HCT116 (cell line): ENCODE results near the gene RBKS. TPM values are rescaled to one million over a fixed set of nuclear protein-coding genes. Genes with fewer than 3 reads are reported as not detected.

Experiments used
- ATAC-seq: fragments of 200-7000 bp; cut with Tn5 transposase; 2 replicates; pipeline ENCODE4 v1.9.1; 2020; ENCODE audit warnings: mild to moderate bottlenecking, moderate library complexity
- BruUV-seq: library from RNA; stranded (reverse); fragments of 400-500 nt; replicated peaks from 2 replicates; lab custom pipeline; 2021; lab: Mats Ljungman, UMichigan
- CTCF ChIA-PET: fragments of 300-600 bp; sonication (Branson Sonifier 250); formaldehyde crosslinking; loops from one replicate; lab custom pipeline; 2021; ENCODE audit warnings: antibody characterized with exemption; lab: Charles Lee
- POLR2A ChIA-PET: fragments of 300-600, 350-600 bp; sonication (Branson Sonifier 250); formaldehyde crosslinking; loops from one replicate; lab custom pipeline; 2021; ENCODE audit warnings: antibody characterized with exemption; lab: Charles Lee
- RAD21 ChIA-PET, 2 experiments: fragments of 300-600 bp; sonication (Branson Sonifier 250); formaldehyde crosslinking; loops; one replicate each; lab custom pipeline; 2023; ENCODE audit warnings: low total read pairs in 2 of 2; ENCODE audit not compliant: uncharacterized antibody in 2 of 2, unreplicated experiment in 2 of 2, low non-redundant PET in 1 of 2; lab: Charles Lee
- DNase-seq: peaks from one replicate; pipeline ENCODE4 v3.0.0-alpha.2; 2010; ENCODE audit warnings: low read depth, low spot score
- H2AFZ ChIP-seq: fragments of 200-600 bp; shearing (Covaris generic), sonication (generic); 2 replicates; pipeline ENCODE4 v1.6.1; 2017; ENCODE audit warnings: low read depth, mixed run types, mixed read lengths, antibody characterized with exemption, low read length; ENCODE audit not compliant: poor library complexity, severe bottlenecking
- H3K27ac ChIP-seq: 2 replicates; pipeline ENCODE4 v1.5.1; 2012; ENCODE audit warnings: low read depth, low read length
- H3K27me3 ChIP-seq: fragments of 200-600 bp; sonication (generic); 2 replicates; pipeline ENCODE4 v1.6.1; 2016; ENCODE audit warnings: mixed run types, low read length, mixed read lengths; ENCODE audit not compliant: insufficient read depth
- H3K36me3 ChIP-seq, 2 experiments: fragments of 200-500 bp in 1 of 2; fragments of 200-600 bp in 1 of 2; sonication (Bioruptor generic) in 1 of 2; sonication (generic) in 1 of 2; 2 replicates each; pipeline versions ENCODE4 v1.5.1 to v1.6.1; 2014 to 2016; ENCODE audit warnings: low read length in 2 of 2, inconsistent platforms in 1 of 2, mixed read lengths in 1 of 2, mixed run types in 1 of 2; ENCODE audit not compliant: insufficient read depth in 2 of 2, control insufficient read depth in 1 of 2
- H3K4me1 ChIP-seq, 2 experiments: fragments of 200-600 bp in 1 of 2; sonication (generic) in 1 of 2; 2 replicates each; pipeline versions ENCODE4 v1.5.1 to v1.6.1; 2012 to 2017; ENCODE audit warnings: low read length in 2 of 2, inconsistent platforms in 1 of 2, mild to moderate bottlenecking in 1 of 2, mixed read lengths in 1 of 2, mixed run types in 1 of 2, moderate library complexity in 1 of 2; ENCODE audit not compliant: insufficient read depth in 2 of 2, control insufficient read depth in 1 of 2
- H3K4me2 ChIP-seq: fragments of 200-600 bp; sonication (generic); 2 replicates; pipeline ENCODE4 v1.6.1; 2017; ENCODE audit warnings: mixed run types, low read length, mixed read lengths
- H3K4me3 ChIP-seq, 2 experiments: fragments of 200-600 bp in 1 of 2; sonication (generic) in 1 of 2; replicated peaks in 1 of 2; 2 replicates each; pipeline ENCODE4 v1.5.1; 2011 to 2016; ENCODE audit warnings: low read length in 2 of 2, control low read depth in 1 of 2, low read depth in 1 of 2, mild to moderate bottlenecking in 1 of 2, mixed read lengths in 1 of 2, mixed run types in 1 of 2
- H3K79me2 ChIP-seq: fragments of 200-600 bp; sonication (generic); 2 replicates; pipeline ENCODE4 v1.6.1; 2017; ENCODE audit warnings: mild to moderate bottlenecking, mixed run types, low read length, moderate library complexity, mixed read lengths; ENCODE audit not compliant: insufficient read depth
- H3K9ac ChIP-seq: fragments of 200-600 bp; sonication (generic); 2 replicates; pipeline ENCODE4 v1.6.1; 2016; ENCODE audit warnings: low read length, mixed read lengths
- H3K9me2 ChIP-seq: fragments of 200-600 bp; sonication (generic), shearing (Covaris generic); 2 replicates; pipeline ENCODE4 v1.6.1; 2017; ENCODE audit warnings: mixed run types, mild to moderate bottlenecking, moderate library complexity; ENCODE audit not compliant: insufficient read depth
- H3K9me3 ChIP-seq, 2 experiments: fragments of 200-500 bp in 1 of 2; fragments of 200-600 bp in 1 of 2; sonication (Bioruptor generic) in 1 of 2; sonication (generic) in 1 of 2; 2 replicates each; pipeline ENCODE4 v1.6.1; 2014 to 2017; ENCODE audit warnings: low read length in 2 of 2, mixed read lengths in 2 of 2, inconsistent platforms in 1 of 2, low read depth in 1 of 2, mild to moderate bottlenecking in 1 of 2, mixed run types in 1 of 2, moderate library complexity in 1 of 2; ENCODE audit not compliant: control insufficient read depth in 1 of 2, insufficient read depth in 1 of 2
- H4K20me1 ChIP-seq: fragments of 200-600 bp; sonication (generic), shearing (Covaris generic); 2 replicates; pipeline ENCODE4 v1.6.1; 2017; ENCODE audit warnings: mixed run types, mild to moderate bottlenecking, moderate library complexity; ENCODE audit not compliant: insufficient read depth
- CBX3 ChIP-seq: IDR thresholded peaks from 2 replicates; pipeline ENCODE4 v1.6.1; 2012; ENCODE audit warnings: low read depth
- EGR1 ChIP-seq: IDR thresholded peaks from 2 replicates; pipeline ENCODE4 v1.6.1; 2012; ENCODE audit warnings: low read depth
- ELF1 ChIP-seq: IDR thresholded peaks from 2 replicates; pipeline ENCODE4 v1.6.1; 2012; ENCODE audit warnings: low read depth, borderline replicate concordance
- EZH2 ChIP-seq: fragments of 200-600 bp; sonication (generic); IDR thresholded peaks from 2 replicates; pipeline ENCODE4 v1.6.1; 2017; ENCODE audit warnings: antibody characterized with exemption, mixed run types
- EZH2phosphoT487 ChIP-seq: fragments of 200-600 bp; IDR thresholded peaks from 2 replicates; pipeline ENCODE4 v1.6.1; 2018; ENCODE audit warnings: antibody characterized with exemption, borderline replicate concordance
- POLR2AphosphoS5 ChIP-seq: IDR thresholded peaks from 2 replicates; pipeline ENCODE4 v1.6.1; 2011; ENCODE audit warnings: mild to moderate bottlenecking, low read depth, low read length, moderate library complexity
- RAD21 ChIP-seq: IDR thresholded peaks from 2 replicates; pipeline ENCODE4 v1.6.1; 2012; ENCODE audit warnings: low read depth, mild to moderate bottlenecking
- SP1 ChIP-seq: IDR thresholded peaks from 2 replicates; pipeline ENCODE4 v1.6.1; 2012; ENCODE audit warnings: low read depth
- ZFX ChIP-seq: fragments of 450-650 bp; IDR thresholded peaks from 2 replicates; pipeline ENCODE4 v1.6.1; 2017
- ZNF274 ChIP-seq: fragments of 200-500 bp; sonication (Bioruptor generic); IDR thresholded peaks from 2 replicates; pipeline ENCODE4 v1.6.1; 2014; ENCODE audit warnings: mild to moderate bottlenecking, low read depth, low read length, inconsistent platforms
- intact Hi-C: fragments of 100-400 bp; cut with micrococcal nuclease; formaldehyde crosslinking; loops from 2 replicates; pipeline ENCODE4 v1.10.0; 2022
- total RNA-seq: library from RNA; stranded (reverse); gene quantifications from one replicate; pipeline ENCODE4 v1.2.1, GENCODE V29; 2021; ENCODE audit not compliant: unreplicated experiment
- TF ChIP-seq, protein P1 (sequence below): IDR thresholded peaks from 2 replicates; pipeline ENCODE4 v1.6.1; 2012; ENCODE audit warnings: low read depth
- TF ChIP-seq, protein P2 (sequence below): IDR thresholded peaks from 2 replicates; pipeline ENCODE4 v1.6.1; 2012

The RBKS gene
- total RNA-seq, 1 experiment from 2014 or later = 2.4 TPM

DNA sequence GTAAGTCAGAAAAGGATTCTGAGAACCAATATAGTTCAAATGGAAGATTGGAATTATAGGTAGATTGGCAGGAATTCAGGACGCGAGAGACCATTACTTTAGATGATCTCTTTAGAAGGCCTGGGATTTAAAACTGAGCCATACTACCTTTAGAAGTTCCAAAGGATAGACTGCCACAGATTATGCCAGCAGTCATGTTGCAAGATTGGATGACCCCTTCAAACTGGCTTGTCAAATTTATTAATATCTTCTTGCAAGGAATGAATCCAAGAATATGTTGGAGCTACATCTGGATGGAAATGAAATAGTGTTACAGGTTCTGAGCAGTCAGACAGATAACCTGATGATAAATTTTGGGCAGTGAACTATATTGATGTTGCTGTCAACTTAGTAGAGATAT, 22.3 kb upstream of the RBKS start:
- no peaks in the 10 kb centered on the region for H4K20me1 ChIP-seq
- no peaks in the 10 kb centered on the region for H3K9me2 ChIP-seq
- no peak overlapping the region for H2AFZ ChIP-seq
- no peaks in the 10 kb centered on the region for H3K36me3 ChIP-seq
- ChIA-PET CTCF (no interaction called here), POLR2A (no interaction called here), RAD21 (no interaction called here)
- no peaks in the 10 kb centered on the region for H3K27me3 ChIP-seq
- TF ChIP-seq ELF1 = no peak
- TF ChIP-seq POLR2AphosphoS5 = no peak
- no peak for TF ChIP-seq ZNF274
- TF ChIP-seq, protein P1, sequence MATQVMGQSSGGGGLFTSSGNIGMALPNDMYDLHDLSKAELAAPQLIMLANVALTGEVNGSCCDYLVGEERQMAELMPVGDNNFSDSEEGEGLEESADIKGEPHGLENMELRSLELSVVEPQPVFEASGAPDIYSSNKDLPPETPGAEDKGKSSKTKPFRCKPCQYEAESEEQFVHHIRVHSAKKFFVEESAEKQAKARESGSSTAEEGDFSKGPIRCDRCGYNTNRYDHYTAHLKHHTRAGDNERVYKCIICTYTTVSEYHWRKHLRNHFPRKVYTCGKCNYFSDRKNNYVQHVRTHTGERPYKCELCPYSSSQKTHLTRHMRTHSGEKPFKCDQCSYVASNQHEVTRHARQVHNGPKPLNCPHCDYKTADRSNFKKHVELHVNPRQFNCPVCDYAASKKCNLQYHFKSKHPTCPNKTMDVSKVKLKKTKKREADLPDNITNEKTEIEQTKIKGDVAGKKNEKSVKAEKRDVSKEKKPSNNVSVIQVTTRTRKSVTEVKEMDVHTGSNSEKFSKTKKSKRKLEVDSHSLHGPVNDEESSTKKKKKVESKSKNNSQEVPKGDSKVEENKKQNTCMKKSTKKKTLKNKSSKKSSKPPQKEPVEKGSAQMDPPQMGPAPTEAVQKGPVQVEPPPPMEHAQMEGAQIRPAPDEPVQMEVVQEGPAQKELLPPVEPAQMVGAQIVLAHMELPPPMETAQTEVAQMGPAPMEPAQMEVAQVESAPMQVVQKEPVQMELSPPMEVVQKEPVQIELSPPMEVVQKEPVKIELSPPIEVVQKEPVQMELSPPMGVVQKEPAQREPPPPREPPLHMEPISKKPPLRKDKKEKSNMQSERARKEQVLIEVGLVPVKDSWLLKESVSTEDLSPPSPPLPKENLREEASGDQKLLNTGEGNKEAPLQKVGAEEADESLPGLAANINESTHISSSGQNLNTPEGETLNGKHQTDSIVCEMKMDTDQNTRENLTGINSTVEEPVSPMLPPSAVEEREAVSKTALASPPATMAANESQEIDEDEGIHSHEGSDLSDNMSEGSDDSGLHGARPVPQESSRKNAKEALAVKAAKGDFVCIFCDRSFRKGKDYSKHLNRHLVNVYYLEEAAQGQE = no peak
- no peak for TF ChIP-seq SP1
- no peak for TF ChIP-seq CBX3
- TF ChIP-seq, protein P2, sequence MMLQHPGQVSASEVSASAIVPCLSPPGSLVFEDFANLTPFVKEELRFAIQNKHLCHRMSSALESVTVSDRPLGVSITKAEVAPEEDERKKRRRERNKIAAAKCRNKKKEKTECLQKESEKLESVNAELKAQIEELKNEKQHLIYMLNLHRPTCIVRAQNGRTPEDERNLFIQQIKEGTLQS = no peak
- TF ChIP-seq EZH2phosphoT487 = no peak
- TF ChIP-seq ZFX = no peak
- no peak for TF ChIP-seq EGR1
- no peak for TF ChIP-seq RAD21
- TF ChIP-seq EZH2 = no peak
- peaks cover 6% of the 10 kb centered on the region for H3K79me2 ChIP-seq
- ATAC-seq (no peak), DNase-seq (no peak)
- no peak overlapping the region for H3K27ac ChIP-seq
- intact Hi-C loops = no loop called here
- BruUV-seq = no TSS peak
- no peak overlapping the region for H3K4me2 ChIP-seq
- peaks cover 0 to 6% of the 10 kb centered on the region in 2 experiments; a peak in 1 of 4 replicates for H3K4me1 ChIP-seq
- no peak overlapping the region for H3K9ac ChIP-seq
- H3K9me3 ChIP-seq = no peaks in the 10 kb centered on the region
- no peak overlapping the region for H3K4me3 ChIP-seq
